Heart right ventricle (tissue), 16 donors: ENCODE measurements around the gene ELN. TPM values are rescaled to one million over a fixed set of nuclear protein-coding genes. Genes with fewer than 3 reads are reported as not detected.

Experiments
- ATAC-seq, 8 donors: fragments of 200-7000 bp; cut with Tn5 transposase; one replicate each; pipeline ENCODE4 v1.9.1; 2020; ENCODE audit warnings: mild to moderate bottlenecking in 8 of 8, moderate library complexity in 8 of 8, moderate number of reproducible peaks in 1 of 8
- DNase-seq, 2 donors: peaks; one replicate each; pipeline ENCODE4 v3.0.0-alpha.2; 2020
- H3K27ac ChIP-seq, 10 donors: fragments of 200-600 bp; sonication (generic) in 2 of 10; one replicate each; pipeline versions ENCODE4 v1.5.0 to v1.8.0; 2020 to 2022; ENCODE audit warnings: mild to moderate bottlenecking in 3 of 10
- H3K27me3 ChIP-seq, 7 donors: fragments of 200-600 bp; one replicate each; pipeline ENCODE4 v1.8.0; 2021 to 2022; ENCODE audit warnings: mild to moderate bottlenecking in 2 of 7
- H3K36me3 ChIP-seq, 9 donors: fragments of 200-600 bp; sonication (generic) in 1 of 9; one replicate each; pipeline versions ENCODE4 v1.5.0 to v1.8.0; 2020 to 2022; ENCODE audit warnings: mild to moderate bottlenecking in 2 of 9
- H3K4me1 ChIP-seq, 9 donors: fragments of 200-600 bp; sonication (generic) in 1 of 9; one replicate each; pipeline versions ENCODE4 v1.5.0 to v1.8.0; 2020 to 2022; ENCODE audit warnings: mild to moderate bottlenecking in 4 of 9
- H3K4me3 ChIP-seq, 10 donors: fragments of 200-600 bp; sonication (generic) in 2 of 10; one replicate each; pipeline versions ENCODE4 v1.5.0 to v1.8.0; 2020 to 2022; ENCODE audit warnings: mild to moderate bottlenecking in 7 of 10, moderate library complexity in 2 of 10
- H3K9me3 ChIP-seq, 11 donors: fragments of 200-600 bp in 10 of 11; sonication (generic) in 2 of 11; one replicate each; pipeline versions ENCODE4 v1.5.0 to v1.8.0; 2013 to 2022; ENCODE audit warnings: mild to moderate bottlenecking in 2 of 11, control low read depth in 1 of 11, moderate library complexity in 1 of 11
- CTCF ChIP-seq, 9 donors: fragments of 200-600 bp; sonication (generic) in 2 of 9; IDR thresholded peaks; one replicate each; pipeline versions ENCODE4 v1.5.0 to v1.8.0; 2021 to 2022; ENCODE audit warnings: antibody characterized with exemption in 9 of 9, mild to moderate bottlenecking in 5 of 9, moderate library complexity in 1 of 9
- WGBS, 2 donors: extraction: QIAGEN DNeasy Blood & Tissue Kit; methylation state at CpG; one replicate each; pipeline ENCODE4 v1.1.7; 2013; ENCODE audit warnings: inconsistent platforms in 1 of 2; 5-methylcytosine and 5-hydroxymethylcytosine counted together
- intact Hi-C, 10 donors: fragments of 100-400 bp; cut with DNase I; formaldehyde crosslinking; loops; one replicate each; pipeline versions ENCODE4 v1.11.1 to v1.14.2; 2022
- polyA plus RNA-seq, 2 donors: library from polyadenylated mRNA; stranded (reverse); fragments of 200-250 nt; gene quantifications; one replicate each; pipeline ENCODE4 v1.2.3, GENCODE V29; 2013
- total RNA-seq, 10 donors: library from RNA; stranded (reverse); fragmentation: NEBNext Ultra II Directional in 3 of 10; extraction: Animal tissue kit (Norgen Biotek cat#: 25700) in 3 of 10; gene quantifications; one replicate each; pipeline versions ENCODE4 v1.2.1 to v1.2.4, GENCODE V29; 2021 to 2023
- donor health status: Arrhythmogenic right ventricular cardiomyopathy.
- donor health status: ischemic (EF 13 %, LVEDD 7.1; RV severe dilation, severe dysfunction).
- donor health status: healthy with polysubstance abuse.
- donor health status: DM: no; HTN: yes; CAD: no.
- donor health status: DM: no; HTN: no; CAD: no.
- donor health status: ischemic (EF 25% LVEDD 6.9; RV normal size, moderate dysfunction).
- donor health status: ischemic (EF 25% LVEDD 5.7; RV mildly dilated, moderate dysfunction).
- donor health status: healthy.
- donor health status: DM: yes; HTN: yes; CAD: no.
- donor health status: Ischemic cardiomyopathy.
- donor health status: ischemic (EF 35%, LVEDD 5.7; RV mildly dilated, moderate dysfunction).
- donor health status: nonischemic (EF 11% LVEDD 7.7; RV severe dilation, severe dysfunction).
- donor health status: DM: yes; HTN: yes; CAD: no.
- donor health status: PGD.
- donor health status: ischemic (EF 29% LVEDD 5.4; RV normal size, mild dysfunction).
- donor health status: nonischemic (EF 23%, LVEDD 6.1; RV moderate dilation, normal function).

The ELN gene
- total and polyA plus RNA-seq, 12 donors: 14.2 to 99.8 (median 31.8) TPM

DNA sequence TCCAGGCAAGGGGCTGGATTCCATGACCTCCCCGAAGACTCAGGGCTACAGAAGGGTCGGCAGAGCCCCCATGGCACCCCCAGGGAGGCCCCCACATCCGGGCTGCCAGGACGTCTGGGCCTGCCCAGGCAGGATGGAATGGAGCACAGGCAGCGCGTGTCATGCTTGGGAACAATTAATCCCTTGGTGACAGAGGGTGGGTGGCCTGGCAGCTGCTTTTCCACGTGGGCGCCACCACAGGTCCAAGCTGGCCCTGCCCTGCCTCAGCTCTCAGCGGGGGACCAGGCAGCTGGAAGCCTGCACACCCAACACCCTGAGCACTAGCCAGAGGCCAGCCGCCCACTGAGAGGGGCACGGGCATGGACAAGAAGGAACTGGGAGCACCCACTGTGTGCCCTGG, 11.4 kb downstream of the ELN start:
- ATAC-seq: no peak
- intact Hi-C loops: loop anchor here in 1 of 10 donors (5.0 kb wide), 1 partner anchor 147 kb away; no protein-coding TSS in a partner anchor
- Histone ChIP-seq H3K27me3 (peaks cover 0 to 3% (median 0%) of the 10 kb centered on the region in 7 donors), H3K36me3 (peaks cover 0 to 90% (median 0%) of the 10 kb centered on the region in 9 donors), H3K4me3 (no peak overlapping the region), H3K27ac (peak overlapping the region in 6 of 10 donors; percentile 37 to 72 (median 48)), H3K4me1 (peaks cover 2 to 45% (median 9%) of the 10 kb centered on the region in 9 donors), H3K9me3 (no peaks in the 10 kb centered on the region)
- no peak for TF ChIP-seq CTCF (IDR thresholded peaks at IDR 0.05)
- 81 to 83% methylated on average over 11 of the region's 11 CpGs for WGBS, 2 donors
- no peak for DNase-seq

DNA sequence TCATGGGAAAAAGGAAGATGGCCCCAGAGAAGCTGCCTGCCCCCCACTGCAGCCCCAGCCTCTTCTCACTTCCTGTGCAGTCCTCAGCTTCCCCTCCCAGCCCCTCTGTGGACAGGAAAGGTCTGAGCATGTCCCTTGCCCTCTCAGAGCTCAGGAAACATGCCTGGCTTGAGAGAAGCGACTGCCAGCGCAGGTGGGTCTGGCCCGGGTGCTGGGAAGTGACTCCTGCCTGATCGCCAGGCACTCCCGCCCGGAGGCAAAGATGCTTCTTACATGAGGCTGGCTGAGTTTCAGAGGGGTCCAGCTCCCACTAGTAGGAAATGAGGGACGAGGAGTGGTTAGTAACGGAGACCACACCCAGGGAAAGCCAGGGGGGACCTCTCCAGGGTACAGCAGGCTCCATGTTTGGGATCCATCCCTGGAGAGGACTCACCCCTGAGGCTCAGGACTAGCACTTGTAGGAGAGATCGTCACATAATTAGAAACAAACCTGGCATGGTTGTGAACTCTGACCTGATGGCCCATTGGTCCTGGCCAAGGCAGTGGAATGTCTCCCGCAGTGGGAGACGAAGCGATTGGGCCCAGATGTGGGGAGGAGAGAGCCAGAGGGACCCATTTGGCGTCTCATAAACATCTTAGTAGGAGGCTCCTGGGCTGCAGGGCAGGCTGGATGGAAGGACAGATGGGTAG, 12.3 kb downstream of the ELN start:
- peak overlapping the region in 1 of 10 donors; percentile 21 for H3K27ac ChIP-seq
- no peak for ATAC-seq
- H3K27me3 ChIP-seq: peaks cover 0 to 3% (median 0%) of the 10 kb centered on the region in 7 donors
- no peak for TF ChIP-seq CTCF (IDR thresholded peaks at IDR 0.05)
- H3K9me3 ChIP-seq: no peaks in the 10 kb centered on the region
- DNase-seq: no peak
- intact Hi-C loops: no loop called here
- 70 to 74% methylated on average over 13 of the region's 13 CpGs for WGBS, 2 donors
- H3K36me3 ChIP-seq: peaks cover 0 to 94% (median 0%) of the 10 kb centered on the region in 9 donors
- no peak overlapping the region for H3K4me3 ChIP-seq
- peaks cover 0 to 41% (median 9%) of the 10 kb centered on the region in 9 donors for H3K4me1 ChIP-seq

DNA sequence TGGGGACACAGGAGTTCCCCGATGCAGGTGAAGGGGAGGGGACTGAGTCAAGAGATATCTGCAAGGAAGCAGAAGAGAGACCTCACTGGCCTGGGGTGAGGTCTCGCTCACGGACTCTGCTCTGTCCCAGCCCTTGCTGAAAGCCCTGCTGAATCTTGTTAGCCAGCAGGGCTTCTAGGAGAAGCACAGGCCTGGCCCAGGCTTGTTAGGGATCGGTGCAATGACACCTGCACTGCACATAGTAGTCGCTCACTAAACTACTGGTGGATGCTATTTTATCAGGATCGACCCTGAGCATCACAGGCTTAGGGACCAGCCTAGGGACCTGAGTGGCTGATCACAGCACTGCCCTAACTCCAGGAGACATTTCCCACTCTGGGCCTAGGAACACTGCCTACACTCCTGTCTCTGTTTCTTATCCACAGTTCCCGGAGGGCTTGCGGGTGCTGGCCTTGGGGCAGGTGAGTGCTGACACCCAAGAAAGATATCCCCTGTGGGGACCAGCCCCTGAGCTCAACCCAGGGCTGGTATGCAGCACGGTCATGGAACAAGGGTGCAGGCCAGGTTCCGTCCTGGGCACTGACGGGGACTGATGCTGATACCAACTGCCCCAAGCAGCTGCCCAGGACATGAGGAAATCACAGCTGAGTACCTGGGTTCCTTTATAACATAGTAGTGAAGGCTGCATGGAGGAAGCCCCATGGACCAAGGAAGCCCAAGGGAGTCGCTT, 13.0 kb downstream of the ELN start:
- intact Hi-C loops: no loop called here
- DNase-seq: no peak
- peak overlapping the region in 1 of 10 donors; percentile 21 for H3K27ac ChIP-seq
- peaks cover 0 to 41% (median 9%) of the 10 kb centered on the region in 9 donors for H3K4me1 ChIP-seq
- no peak for ATAC-seq
- H3K9me3 ChIP-seq: no peaks in the 10 kb centered on the region
- no peak overlapping the region for H3K4me3 ChIP-seq
- no peak for TF ChIP-seq CTCF (IDR thresholded peaks at IDR 0.05)
- H3K36me3 ChIP-seq: peaks cover 0 to 94% (median 0%) of the 10 kb centered on the region in 9 donors
- peaks cover 0 to 3% (median 0%) of the 10 kb centered on the region in 7 donors for H3K27me3 ChIP-seq
- WGBS, 2 donors: 93 to 94% methylated on average over 12 of the region's 12 CpGs

- no peak overlapping the region for H3K4me3 ChIP-seq
- peaks cover 0 to 3% (median 0%) of the 10 kb centered on the region in 7 donors for H3K27me3 ChIP-seq
- 75 to 78% methylated on average over 24 of the region's 24 CpGs for WGBS, 2 donors
- intact Hi-C loops: no loop called here
- TF ChIP-seq CTCF (IDR thresholded peaks at IDR 0.05): no peak
- H3K4me1 ChIP-seq: peaks cover 0 to 24% (median 6%) of the 10 kb centered on the region in 9 donors
- no peaks in the 10 kb centered on the region for H3K9me3 ChIP-seq
- peaks cover 0 to 94% (median under 1%) of the 10 kb centered on the region in 9 donors for H3K36me3 ChIP-seq
- DNase-seq (no peak), ATAC-seq (no peak)
- H3K27ac ChIP-seq: no peak overlapping the region
These were observed 15.0 kb downstream of the ELN start for GRCh38 chr7:74042746-74043522.
